Fibroblast of lung (primary cell): Measurements from ENCODE around the gene ESRRB.

Experiments used
- CTCF ChIP-seq, 2 donors: IDR thresholded peaks in 1 of 2; conservative IDR thresholded peaks in 1 of 2; 1 replicate in 1 of 2; 2 replicates in 1 of 2; pipeline ENCODE4 v1.5.1; 2011 to 2012; ENCODE audit warnings: low read length in 2 of 2, control low read depth in 1 of 2, inconsistent platforms in 1 of 2, low read depth in 1 of 2, mild to moderate bottlenecking in 1 of 2
- EZH2 ChIP-seq: IDR thresholded peaks from 2 replicates; pipeline ENCODE4 v1.5.1; 2012; ENCODE audit warnings: low read length, control low read depth, mild to moderate bottlenecking; ENCODE audit errors: missing control alignments

GRCh38 chr14:76373456-76373855 is 2.5 kb upstream of the ESRRB start:
- no peak for TF ChIP-seq CTCF (conservative IDR thresholded peaks at IDR 0.05 in 1 of 2, IDR thresholded peaks at IDR 0.05 in 1 of 2; ENCODE audit: low read depth in 1 of 2, low read length in 2 of 2)
- TF ChIP-seq EZH2: no peak
